ENCODE results near the gene KRT16.
"Not testable (repeated sequence)": the region's sequence is repeated elsewhere in the genome, so short reads cannot be mapped to it uniquely, and the experiment has no call there.

Gene KRT16

GRCh38 chr17:41653421-41653820 is 40.9 kb upstream of the KRT16 start:
- Histone ChIP-seq H3K9me3 (ENCODE audit: control insufficient read depth, low read length) (no peaks in the 10 kb centered on the region), H3K9ac (ENCODE audit: low read length) (peak overlapping the region; percentile 69), H3K4me1 (ENCODE audit: control insufficient read depth, insufficient read depth, low read length) (peaks cover 99% of the 10 kb centered on the region), H3K27me3 (ENCODE audit: control insufficient read depth, insufficient read depth, low read length) (no peaks in the 10 kb centered on the region), H3K36me3 (ENCODE audit: control insufficient read depth, insufficient read depth, low read length) (no peaks in the 10 kb centered on the region), H3K4me3 (ENCODE audit: low read length) (no peak overlapping the region)

GRCh38 chr17:41652461-41652970 is 39.9 kb upstream of the KRT16 start:
- H3K4me3 ChIP-seq (ENCODE audit: low read length), result no peak overlapping the region
- H3K9me3 ChIP-seq (ENCODE audit: control insufficient read depth, low read length), result no peaks in the 10 kb centered on the region
- H3K27me3 ChIP-seq (ENCODE audit: control insufficient read depth, insufficient read depth, low read length), result no peaks in the 10 kb centered on the region
- no peaks in the 10 kb centered on the region for H3K36me3 ChIP-seq (ENCODE audit: control insufficient read depth, insufficient read depth, low read length)
- H3K9ac ChIP-seq (ENCODE audit: low read length), result peak overlapping the region; percentile 72
- H3K4me1 ChIP-seq (ENCODE audit: control insufficient read depth, insufficient read depth, low read length), result peaks cover 99% of the 10 kb centered on the region

GRCh38 chr17:41651625-41652460 is 39.3 kb upstream of the KRT16 start:
- no peaks in the 10 kb centered on the region for H3K9me3 ChIP-seq (ENCODE audit: control insufficient read depth, low read length)
- peak overlapping the region; percentile 72 for H3K9ac ChIP-seq (ENCODE audit: low read length)
- peak overlapping the region; percentile 12 for H3K4me3 ChIP-seq (ENCODE audit: low read length)
- H3K4me1 ChIP-seq (ENCODE audit: control insufficient read depth, insufficient read depth, low read length), result peaks cover 94% of the 10 kb centered on the region
- no peaks in the 10 kb centered on the region for H3K36me3 ChIP-seq (ENCODE audit: control insufficient read depth, insufficient read depth, low read length)
- H3K27me3 ChIP-seq (ENCODE audit: control insufficient read depth, insufficient read depth, low read length), result no peaks in the 10 kb centered on the region

- Histone ChIP-seq H3K36me3 (ENCODE audit: control insufficient read depth, insufficient read depth, low read length) (no peaks in the 10 kb centered on the region), H3K27me3 (ENCODE audit: control insufficient read depth, insufficient read depth, low read length) (no peaks in the 10 kb centered on the region), H3K9me3 (ENCODE audit: control insufficient read depth, low read length) (no peaks in the 10 kb centered on the region), H3K4me1 (ENCODE audit: control insufficient read depth, insufficient read depth, low read length) (peaks cover 88% of the 10 kb centered on the region), H3K4me3 (ENCODE audit: low read length) (no peak overlapping the region), H3K9ac (ENCODE audit: low read length) (peak overlapping the region; percentile 72)
These were observed 38.4 kb upstream of the KRT16 start for GRCh38 chr17:41650794-41651624.

- no peaks in the 10 kb centered on the region for H3K9me3 ChIP-seq (ENCODE audit: control insufficient read depth, low read length)
- H3K4me1 ChIP-seq (ENCODE audit: control insufficient read depth, insufficient read depth, low read length), result peaks cover 83% of the 10 kb centered on the region
- H3K27me3 ChIP-seq (ENCODE audit: control insufficient read depth, insufficient read depth, low read length), result no peaks in the 10 kb centered on the region
- no peak overlapping the region for H3K4me3 ChIP-seq (ENCODE audit: low read length)
- H3K9ac ChIP-seq (ENCODE audit: low read length), result no peak overlapping the region
- no peaks in the 10 kb centered on the region for H3K36me3 ChIP-seq (ENCODE audit: control insufficient read depth, insufficient read depth, low read length)
These were observed 37.5 kb upstream of the KRT16 start for GRCh38 chr17:41649923-41650519.

- Histone ChIP-seq H3K9ac (ENCODE audit: low read length) (peak overlapping the region; percentile 35), H3K4me3 (ENCODE audit: low read length) (peak overlapping the region; percentile 7), H3K9me3 (ENCODE audit: control insufficient read depth, low read length) (no peaks in the 10 kb centered on the region), H3K4me1 (ENCODE audit: control insufficient read depth, insufficient read depth, low read length) (peaks cover 70% of the 10 kb centered on the region), H3K27me3 (ENCODE audit: control insufficient read depth, insufficient read depth, low read length) (no peaks in the 10 kb centered on the region), H3K36me3 (ENCODE audit: control insufficient read depth, insufficient read depth, low read length) (no peaks in the 10 kb centered on the region)
These were observed 36.0 kb upstream of the KRT16 start for GRCh38 chr17:41648411-41649195.

- Histone ChIP-seq H3K4me3 (ENCODE audit: low read length) (peak overlapping the region; percentile 7), H3K27me3 (ENCODE audit: control insufficient read depth, insufficient read depth, low read length) (no peaks in the 10 kb centered on the region), H3K36me3 (ENCODE audit: control insufficient read depth, insufficient read depth, low read length) (no peaks in the 10 kb centered on the region), H3K4me1 (ENCODE audit: control insufficient read depth, insufficient read depth, low read length) (peaks cover 64% of the 10 kb centered on the region), H3K9me3 (ENCODE audit: control insufficient read depth, low read length) (no peaks in the 10 kb centered on the region), H3K9ac (ENCODE audit: low read length) (peak overlapping the region; percentile 35)
These were observed 35.4 kb upstream of the KRT16 start for GRCh38 chr17:41647940-41648410.

GRCh38 chr17:41647038-41647813 is 34.7 kb upstream of the KRT16 start:
- Histone ChIP-seq H3K9me3 (ENCODE audit: control insufficient read depth, low read length) (no peaks in the 10 kb centered on the region), H3K27me3 (ENCODE audit: control insufficient read depth, insufficient read depth, low read length) (no peaks in the 10 kb centered on the region), H3K36me3 (ENCODE audit: control insufficient read depth, insufficient read depth, low read length) (no peaks in the 10 kb centered on the region), H3K4me1 (ENCODE audit: control insufficient read depth, insufficient read depth, low read length) (peaks cover 56% of the 10 kb centered on the region), H3K4me3 (ENCODE audit: low read length) (no peak overlapping the region), H3K9ac (ENCODE audit: low read length) (no peak overlapping the region)

- H3K9me3 ChIP-seq (ENCODE audit: control insufficient read depth, low read length), result no peaks in the 10 kb centered on the region
These were observed 29.9 kb upstream of the KRT16 start for GRCh38 chr17:41642252-41643156.

GRCh38 chr17:41640596-41640995 is 28.0 kb upstream of the KRT16 start:
- H3K9ac ChIP-seq (ENCODE audit: low read length); H3K4me1 ChIP-seq (ENCODE audit: control insufficient read depth, insufficient read depth, low read length); H3K9me3 ChIP-seq (ENCODE audit: control insufficient read depth, low read length); H3K27me3 ChIP-seq (ENCODE audit: control insufficient read depth, insufficient read depth, low read length); H3K36me3 ChIP-seq (ENCODE audit: control insufficient read depth, insufficient read depth, low read length); H3K4me3 ChIP-seq (ENCODE audit: low read length): not testable (repeated sequence)

More at GRCh38 chr17:41642252-41643156, 29.9 kb upstream of the KRT16 start:
- Histone ChIP-seq H3K9ac (ENCODE audit: low read length) (no peak overlapping the region), H3K27me3 (ENCODE audit: control insufficient read depth, insufficient read depth, low read length) (no peaks in the 10 kb centered on the region), H3K4me1 (ENCODE audit: control insufficient read depth, insufficient read depth, low read length) (peaks cover 9% of the 10 kb centered on the region), H3K36me3 (ENCODE audit: control insufficient read depth, insufficient read depth, low read length) (no peaks in the 10 kb centered on the region), H3K4me3 (ENCODE audit: low read length) (no peak overlapping the region)
